H9 (cell line): ENCODE results near the gene RAVER1. TPM values are rescaled to one million over a fixed set of nuclear protein-coding genes. Genes with fewer than 3 reads are reported as not detected.
A peak's percentile ranks its signal among the peaks of the same experiment; 100 is the strongest.

ENCODE experiments used
- DNase-seq: peaks from one replicate; pipeline ENCODE4 v3.0.0-alpha.2; 2017
- H2AFZ ChIP-seq: one replicate; pipeline ENCODE4 v1.6.1; 2013; ENCODE audit warnings: mild to moderate bottlenecking, low read length, control low read depth, moderate library complexity
- H2AK5ac ChIP-seq: 2 replicates; pipeline ENCODE4 v1.6.1; 2013; ENCODE audit warnings: low read length, control low read depth, mixed read lengths; ENCODE audit not compliant: insufficient read length
- H2BK120ac ChIP-seq: one replicate; pipeline ENCODE4 v1.6.1; 2013; ENCODE audit warnings: low read depth, mild to moderate bottlenecking, low read length, control low read depth, inconsistent platforms; ENCODE audit not compliant: poor library complexity, severe bottlenecking
- H2BK12ac ChIP-seq: 2 replicates; pipeline ENCODE4 v1.6.1; 2013; ENCODE audit warnings: low read length, control low read depth, mixed read lengths, low read depth; ENCODE audit not compliant: insufficient read length
- H2BK15ac ChIP-seq: 2 replicates; pipeline ENCODE4 v1.6.1; 2013; ENCODE audit warnings: low read depth, low read length, control low read depth
- H2BK20ac ChIP-seq: one replicate; pipeline ENCODE4 v1.6.1; 2013; ENCODE audit warnings: low read depth, mild to moderate bottlenecking, low read length, control low read depth, inconsistent platforms; ENCODE audit not compliant: poor library complexity, severe bottlenecking
- H2BK5ac ChIP-seq: 2 replicates; pipeline ENCODE4 v1.6.1; 2013; ENCODE audit warnings: low read length, control low read depth, mixed read lengths; ENCODE audit not compliant: insufficient read length
- H3K14ac ChIP-seq: 2 replicates; pipeline ENCODE4 v1.6.1; 2013; ENCODE audit warnings: low read length, control low read depth; ENCODE audit not compliant: insufficient read depth
- H3K18ac ChIP-seq: 2 replicates; pipeline ENCODE4 v1.6.1; 2013; ENCODE audit warnings: low read depth, mild to moderate bottlenecking, mixed read lengths, low read length, control low read depth; ENCODE audit not compliant: insufficient read length
- H3K23ac ChIP-seq: 2 replicates; pipeline ENCODE4 v1.6.1; 2013; ENCODE audit warnings: low read length, control low read depth, mixed read lengths, low read depth; ENCODE audit not compliant: insufficient read length
- H3K23me2 ChIP-seq: 2 replicates; pipeline ENCODE4 v1.6.1; 2013; ENCODE audit warnings: low read depth, mild to moderate bottlenecking, mixed read lengths, low read length, control low read depth; ENCODE audit not compliant: insufficient read length, poor library complexity, severe bottlenecking
- H3K27ac ChIP-seq: 2 replicates; pipeline ENCODE4 v1.5.1; 2013; ENCODE audit warnings: low read length, control low read depth, mixed read lengths, low read depth; ENCODE audit not compliant: insufficient read length
- H3K27me3 ChIP-seq: 2 replicates; pipeline ENCODE4 v1.6.1; 2013; ENCODE audit warnings: low read length, control low read depth, inconsistent platforms; ENCODE audit not compliant: insufficient read depth
- H3K4ac ChIP-seq: 2 replicates; pipeline ENCODE4 v1.6.1; 2013; ENCODE audit warnings: low read depth, mild to moderate bottlenecking, control low read depth, inconsistent platforms, low read length, moderate library complexity
- H3K4me1 ChIP-seq: 2 replicates; pipeline ENCODE4 v1.6.1; 2013; ENCODE audit warnings: low read length, control low read depth, inconsistent platforms; ENCODE audit not compliant: insufficient read depth
- H3K4me2 ChIP-seq: 2 replicates; pipeline ENCODE4 v1.6.1; 2013; ENCODE audit warnings: low read length, control low read depth, mixed read lengths; ENCODE audit not compliant: insufficient read length, insufficient read depth
- H3K56ac ChIP-seq: 2 replicates; pipeline ENCODE4 v1.6.1; 2013; ENCODE audit warnings: low read depth, mild to moderate bottlenecking, mixed read lengths, low read length, control low read depth; ENCODE audit not compliant: insufficient read length
- H3K79me1 ChIP-seq: 2 replicates; pipeline ENCODE4 v1.6.1; 2013; ENCODE audit warnings: low read depth, mild to moderate bottlenecking, moderate library complexity, low read length, control low read depth, inconsistent platforms; ENCODE audit not compliant: insufficient read depth, poor library complexity, severe bottlenecking
- H3K79me2 ChIP-seq: 2 replicates; pipeline ENCODE4 v1.6.1; 2013; ENCODE audit warnings: low read length, control low read depth, inconsistent platforms; ENCODE audit not compliant: insufficient read depth
- H3K9ac ChIP-seq: 2 replicates; pipeline ENCODE4 v1.6.1; 2013; ENCODE audit warnings: low read length, control low read depth, mixed read lengths; ENCODE audit not compliant: insufficient read length; ENCODE audit errors: extremely low read depth
- H3K9me3 ChIP-seq: one replicate; pipeline ENCODE4 v1.6.1; 2013; ENCODE audit warnings: low read depth, low read length, inconsistent platforms; ENCODE audit not compliant: control insufficient read depth
- H3T11ph ChIP-seq: one replicate; pipeline ENCODE4 v1.6.1; 2013; ENCODE audit warnings: mild to moderate bottlenecking, low read length, control low read depth, inconsistent platforms
- H4K20me1 ChIP-seq: one replicate; pipeline ENCODE4 v1.6.1; 2013; ENCODE audit not compliant: control insufficient read depth, insufficient read length, insufficient read depth
- H4K5ac ChIP-seq: 2 replicates; pipeline ENCODE4 v1.6.1; 2013; ENCODE audit warnings: low read depth, mild to moderate bottlenecking, mixed read lengths, low read length, control low read depth; ENCODE audit not compliant: insufficient read length
- H4K8ac ChIP-seq: replicated peaks from 2 replicates; pipeline ENCODE4 v1.6.1; 2013; ENCODE audit warnings: low read length, control low read depth, mixed read lengths, low read depth; ENCODE audit not compliant: insufficient read length
- H4K91ac ChIP-seq: 2 replicates; pipeline ENCODE4 v1.6.1; 2013; ENCODE audit warnings: low read depth, mild to moderate bottlenecking, moderate library complexity, mixed read lengths, low read length, control low read depth; ENCODE audit not compliant: insufficient read length
- H3K27ac Mint-ChIP-seq, 3 experiments: 2 replicates in 2 of 3; 3 replicates in 1 of 3; pipeline ENCODE4 v1.8.0; 2020 to 2021; ENCODE audit warnings: mixed read lengths in 3 of 3, mild to moderate bottlenecking in 1 of 3, moderate library complexity in 1 of 3
- H3K27me3 Mint-ChIP-seq: 2 replicates; pipeline ENCODE4 v1.8.0; 2021; ENCODE audit warnings: low read depth, mild to moderate bottlenecking, moderate library complexity, mixed read lengths
- H3K36me3 Mint-ChIP-seq, 3 experiments: 2 replicates in 2 of 3; 3 replicates in 1 of 3; pipeline ENCODE4 v1.8.0; 2020 to 2021; ENCODE audit warnings: low read depth in 3 of 3, mixed read lengths in 3 of 3; ENCODE audit not compliant: insufficient read depth in 1 of 3
- H3K4me1 Mint-ChIP-seq, 2 experiments: 2 replicates each; pipeline ENCODE4 v1.8.0; 2020; ENCODE audit warnings: mixed read lengths in 2 of 2
- H3K4me3 Mint-ChIP-seq, 2 experiments: 2 replicates in 1 of 2; 3 replicates in 1 of 2; pipeline ENCODE4 v1.8.0; 2020 to 2021; ENCODE audit warnings: mild to moderate bottlenecking in 2 of 2, mixed read lengths in 2 of 2, moderate library complexity in 1 of 2
- H3K9me3 Mint-ChIP-seq, 2 experiments: 2 replicates in 1 of 2; 3 replicates in 1 of 2; pipeline ENCODE4 v1.8.0; 2020; ENCODE audit warnings: mild to moderate bottlenecking in 2 of 2, mixed read lengths in 2 of 2, moderate library complexity in 1 of 2
- WGBS: extraction: QIAGEN DNeasy Blood & Tissue Kit; methylation state at CpG from one replicate; pipeline ENCODE4 v1.1.7; 2013; ENCODE audit warnings: missing lambda C conversion rate, low lambda C conversion rate, mixed read lengths; ENCODE audit not compliant: insufficient read length; ENCODE audit errors: extremely low coverage; 5-methylcytosine and 5-hydroxymethylcytosine counted together
- total RNA-seq: library from RNA; stranded (reverse); gene quantifications from 2 replicates; pipeline ENCODE4 v1.2.1, GENCODE V29; 2021
- TF ChIP-seq, protein P1 (sequence below): fragments of 200-600 bp; sonication (generic); conservative IDR thresholded peaks from 3 replicates; pipeline ENCODE4 v1.8.0; 2021; ENCODE audit warnings: antibody characterized with exemption, mild to moderate bottlenecking

The RAVER1 gene
- total RNA-seq, 1 experiment from 2014 or later = 74.7 TPM

DNA sequence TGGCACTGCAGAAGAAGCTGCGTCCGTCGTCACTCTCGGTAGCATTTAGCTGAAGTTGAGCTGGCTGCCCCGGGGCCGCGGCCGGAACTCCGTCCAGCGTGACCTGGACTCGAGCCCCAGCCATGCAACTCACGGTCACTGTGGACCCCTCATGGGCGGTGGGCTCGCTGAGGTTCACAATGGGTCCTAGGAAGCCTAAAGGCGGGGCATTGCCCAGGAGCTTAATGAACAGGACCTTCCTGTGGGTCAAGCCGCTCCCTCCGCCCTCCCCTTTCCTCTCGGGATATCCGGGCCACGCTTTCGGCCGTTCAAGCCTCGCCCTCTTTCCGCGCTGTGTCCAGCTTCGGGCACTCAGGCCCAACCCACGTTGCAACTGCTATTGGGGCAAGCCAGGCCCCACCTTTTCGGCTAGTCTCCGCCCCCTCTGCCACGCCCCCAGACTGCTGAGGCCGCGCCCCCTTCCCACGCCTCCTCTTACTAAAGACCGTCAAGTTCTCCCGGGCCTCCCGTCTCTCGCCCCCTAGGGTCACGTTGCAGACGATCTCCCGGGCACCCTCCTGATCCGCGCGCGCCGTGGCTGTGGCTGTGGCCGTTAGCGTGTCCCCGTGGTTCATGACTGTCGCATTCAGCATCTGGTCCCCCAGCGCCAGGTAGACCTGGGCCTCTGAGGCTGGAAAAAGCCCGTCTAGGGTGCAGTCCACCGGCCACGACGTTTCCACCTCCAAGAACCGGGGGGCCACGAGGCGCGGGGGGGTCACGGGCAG lies 1.4 kb upstream of the RAVER1 start:
- H3K27me3 Mint-ChIP-seq = no peaks in the 10 kb centered on the region; the same call in 1 of the 2 replicates

More for the DNA sequence above, 1.4 kb upstream of the RAVER1 start:
- Histone ChIP-seq H3K27ac (no peak overlapping the region), H4K20me1 (no peaks in the 10 kb centered on the region), H4K5ac (no peak overlapping the region), H3K27me3 (no peaks in the 10 kb centered on the region; the same call in 1 of the 2 replicates), H2BK20ac (no peak overlapping the region), H3T11ph (no peak overlapping the region), H2BK5ac (no peak overlapping the region), H4K91ac (no peak overlapping the region), H2BK12ac (no peak overlapping the region), H3K4ac (no peak overlapping the region), H3K9me3 (no peaks in the 10 kb centered on the region), H3K18ac (no peak overlapping the region), H2BK120ac (no peak overlapping the region), H3K9ac (no peak overlapping the region), H3K79me1 (peaks cover 4% of the 10 kb centered on the region), H3K56ac (no peak overlapping the region), H3K23ac (no peak overlapping the region), H3K79me2 (peaks cover 8% of the 10 kb centered on the region; the same call in 1 of the 2 replicates), H3K4me1 (peaks cover 6% of the 10 kb centered on the region; the same call in 1 of the 2 replicates), H2AFZ (no peak overlapping the region), H2BK15ac (no peak overlapping the region), H3K23me2 (peaks cover 24% of the 10 kb centered on the region), H3K14ac (no peak overlapping the region), H3K4me2 (peak overlapping the region; percentile 91), H2AK5ac (no peak overlapping the region), H4K8ac (no peak overlapping the region)
- peaks cover 4 to 20% (median 8%) of the 10 kb centered on the region in 3 experiments; a peak in 6 of 7 replicates for H3K36me3 Mint-ChIP-seq
- peak overlapping the region in 1 of 3 experiments; percentile 28; a peak in 1 of 7 replicates for H3K27ac Mint-ChIP-seq
- peaks cover 32% of the 10 kb centered on the region in 2 experiments for H3K4me1 Mint-ChIP-seq
- H3K4me3 Mint-ChIP-seq = peak overlapping the region; percentile 95 to 96
- WGBS = no CpG with 5 or more reads among the region's 59 CpGs
- no peaks in the 10 kb centered on the region; a peak in 2 of 5 replicates for H3K9me3 Mint-ChIP-seq
- TF ChIP-seq, protein P1, sequence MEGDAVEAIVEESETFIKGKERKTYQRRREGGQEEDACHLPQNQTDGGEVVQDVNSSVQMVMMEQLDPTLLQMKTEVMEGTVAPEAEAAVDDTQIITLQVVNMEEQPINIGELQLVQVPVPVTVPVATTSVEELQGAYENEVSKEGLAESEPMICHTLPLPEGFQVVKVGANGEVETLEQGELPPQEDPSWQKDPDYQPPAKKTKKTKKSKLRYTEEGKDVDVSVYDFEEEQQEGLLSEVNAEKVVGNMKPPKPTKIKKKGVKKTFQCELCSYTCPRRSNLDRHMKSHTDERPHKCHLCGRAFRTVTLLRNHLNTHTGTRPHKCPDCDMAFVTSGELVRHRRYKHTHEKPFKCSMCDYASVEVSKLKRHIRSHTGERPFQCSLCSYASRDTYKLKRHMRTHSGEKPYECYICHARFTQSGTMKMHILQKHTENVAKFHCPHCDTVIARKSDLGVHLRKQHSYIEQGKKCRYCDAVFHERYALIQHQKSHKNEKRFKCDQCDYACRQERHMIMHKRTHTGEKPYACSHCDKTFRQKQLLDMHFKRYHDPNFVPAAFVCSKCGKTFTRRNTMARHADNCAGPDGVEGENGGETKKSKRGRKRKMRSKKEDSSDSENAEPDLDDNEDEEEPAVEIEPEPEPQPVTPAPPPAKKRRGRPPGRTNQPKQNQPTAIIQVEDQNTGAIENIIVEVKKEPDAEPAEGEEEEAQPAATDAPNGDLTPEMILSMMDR = peak; percentile 29; the same call in 2 of the 3 replicates
- peak; percentile 95 for DNase-seq
